ENCODE measurements around the gene AKT2.

DNA sequence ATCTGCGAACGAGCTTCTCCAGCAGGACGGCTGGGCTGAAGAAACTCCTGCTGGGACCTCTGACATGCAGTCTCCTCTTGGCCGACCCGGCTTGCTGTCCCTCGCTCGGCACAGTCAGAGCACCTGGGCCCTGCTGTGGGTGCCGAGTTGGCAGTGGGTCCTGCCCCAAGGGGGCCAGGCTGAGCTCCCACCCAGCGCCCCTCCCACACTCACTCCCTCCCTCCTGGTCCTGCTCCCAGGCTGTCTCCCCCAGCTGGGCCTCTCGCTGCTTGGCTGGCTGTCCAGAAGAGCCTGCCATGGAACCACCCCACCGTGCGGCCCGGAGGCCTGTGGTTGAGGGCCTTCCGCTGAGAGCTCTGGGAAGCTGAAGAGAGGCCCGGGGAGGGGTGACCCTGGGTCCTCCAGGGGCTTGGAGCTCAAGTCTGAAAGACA is 6.0 kb downstream of the AKT2 start:
- TF ChIP-seq, protein P1, sequence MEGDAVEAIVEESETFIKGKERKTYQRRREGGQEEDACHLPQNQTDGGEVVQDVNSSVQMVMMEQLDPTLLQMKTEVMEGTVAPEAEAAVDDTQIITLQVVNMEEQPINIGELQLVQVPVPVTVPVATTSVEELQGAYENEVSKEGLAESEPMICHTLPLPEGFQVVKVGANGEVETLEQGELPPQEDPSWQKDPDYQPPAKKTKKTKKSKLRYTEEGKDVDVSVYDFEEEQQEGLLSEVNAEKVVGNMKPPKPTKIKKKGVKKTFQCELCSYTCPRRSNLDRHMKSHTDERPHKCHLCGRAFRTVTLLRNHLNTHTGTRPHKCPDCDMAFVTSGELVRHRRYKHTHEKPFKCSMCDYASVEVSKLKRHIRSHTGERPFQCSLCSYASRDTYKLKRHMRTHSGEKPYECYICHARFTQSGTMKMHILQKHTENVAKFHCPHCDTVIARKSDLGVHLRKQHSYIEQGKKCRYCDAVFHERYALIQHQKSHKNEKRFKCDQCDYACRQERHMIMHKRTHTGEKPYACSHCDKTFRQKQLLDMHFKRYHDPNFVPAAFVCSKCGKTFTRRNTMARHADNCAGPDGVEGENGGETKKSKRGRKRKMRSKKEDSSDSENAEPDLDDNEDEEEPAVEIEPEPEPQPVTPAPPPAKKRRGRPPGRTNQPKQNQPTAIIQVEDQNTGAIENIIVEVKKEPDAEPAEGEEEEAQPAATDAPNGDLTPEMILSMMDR (IDR thresholded peaks at IDR 0.05), result no peak
- no peak for TF ChIP-seq POLR2AphosphoS5 (IDR thresholded peaks at IDR 0.05; ENCODE audit: low read depth, low read length)
- TF ChIP-seq, protein P2, sequence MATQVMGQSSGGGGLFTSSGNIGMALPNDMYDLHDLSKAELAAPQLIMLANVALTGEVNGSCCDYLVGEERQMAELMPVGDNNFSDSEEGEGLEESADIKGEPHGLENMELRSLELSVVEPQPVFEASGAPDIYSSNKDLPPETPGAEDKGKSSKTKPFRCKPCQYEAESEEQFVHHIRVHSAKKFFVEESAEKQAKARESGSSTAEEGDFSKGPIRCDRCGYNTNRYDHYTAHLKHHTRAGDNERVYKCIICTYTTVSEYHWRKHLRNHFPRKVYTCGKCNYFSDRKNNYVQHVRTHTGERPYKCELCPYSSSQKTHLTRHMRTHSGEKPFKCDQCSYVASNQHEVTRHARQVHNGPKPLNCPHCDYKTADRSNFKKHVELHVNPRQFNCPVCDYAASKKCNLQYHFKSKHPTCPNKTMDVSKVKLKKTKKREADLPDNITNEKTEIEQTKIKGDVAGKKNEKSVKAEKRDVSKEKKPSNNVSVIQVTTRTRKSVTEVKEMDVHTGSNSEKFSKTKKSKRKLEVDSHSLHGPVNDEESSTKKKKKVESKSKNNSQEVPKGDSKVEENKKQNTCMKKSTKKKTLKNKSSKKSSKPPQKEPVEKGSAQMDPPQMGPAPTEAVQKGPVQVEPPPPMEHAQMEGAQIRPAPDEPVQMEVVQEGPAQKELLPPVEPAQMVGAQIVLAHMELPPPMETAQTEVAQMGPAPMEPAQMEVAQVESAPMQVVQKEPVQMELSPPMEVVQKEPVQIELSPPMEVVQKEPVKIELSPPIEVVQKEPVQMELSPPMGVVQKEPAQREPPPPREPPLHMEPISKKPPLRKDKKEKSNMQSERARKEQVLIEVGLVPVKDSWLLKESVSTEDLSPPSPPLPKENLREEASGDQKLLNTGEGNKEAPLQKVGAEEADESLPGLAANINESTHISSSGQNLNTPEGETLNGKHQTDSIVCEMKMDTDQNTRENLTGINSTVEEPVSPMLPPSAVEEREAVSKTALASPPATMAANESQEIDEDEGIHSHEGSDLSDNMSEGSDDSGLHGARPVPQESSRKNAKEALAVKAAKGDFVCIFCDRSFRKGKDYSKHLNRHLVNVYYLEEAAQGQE (IDR thresholded peaks at IDR 0.05; ENCODE audit: insufficient read depth in 1 of 2, low read depth in 2 of 2, low read length in 1 of 2), result no peak

Data from Panc1 (cell line).